ENCODE measurements around the gene NABP1.
A peak's percentile ranks its signal among the peaks of the same experiment; 100 is the strongest.

NABP1 gene

GRCh38 chr2:191680639-191681038, 2.7 kb downstream of the NABP1 start:
- Histone ChIP-seq H2BK15ac (replicated peaks; ENCODE audit: low read depth) (no peak overlapping the region), H2BK5ac (ENCODE audit: low read length) (no peak overlapping the region), H4K5ac (ENCODE audit: low read length) (no peak overlapping the region), H4K8ac (ENCODE audit: low read depth, low read length) (no peak overlapping the region), H3K4ac (ENCODE audit: low read depth, low read length) (no peak overlapping the region), H3K36me3 (ENCODE audit: control insufficient read depth, insufficient read depth, low read length) (no peaks in the 10 kb centered on the region), H3K27me3 (ENCODE audit: insufficient read depth, low read length, poor library complexity) (no peaks in the 10 kb centered on the region), H3K56ac (ENCODE audit: low read length) (no peak overlapping the region), H3K4me3 (ENCODE audit: low read length) (no peak overlapping the region), H2BK120ac (ENCODE audit: low read depth, low read length) (no peak overlapping the region), H3K18ac (ENCODE audit: low read length) (no peak overlapping the region), H3K4me1 (ENCODE audit: control insufficient read depth, low read depth, low read length) (no peaks in the 10 kb centered on the region), H3K79me2 (ENCODE audit: control insufficient read depth, insufficient read depth, low read length) (no peaks in the 10 kb centered on the region), H3K23ac (ENCODE audit: low read length) (no peak overlapping the region), H3K9ac (ENCODE audit: low read length) (no peak overlapping the region), H3K27ac (ENCODE audit: low read depth, low read length) (no peak overlapping the region), H3K4me2 (ENCODE audit: low read length) (no peak overlapping the region), H2AK5ac (ENCODE audit: low read length) (no peak overlapping the region), H3K79me1 (ENCODE audit: low read length) (no peaks in the 10 kb centered on the region)
- DNase-seq: no peak
- WGBS (ENCODE audit: extremely low coverage, insufficient coverage, low lambda C conversion rate): no CpG with 5 or more reads among the region's 1 CpG

GRCh38 chr2:191682126-191682525, 4.2 kb downstream of the NABP1 start:
- H3K4me1 ChIP-seq (ENCODE audit: control insufficient read depth, low read depth, low read length): no peaks in the 10 kb centered on the region
- H2BK5ac ChIP-seq (ENCODE audit: low read length): no peak overlapping the region
- no peak overlapping the region for H3K4me3 ChIP-seq (ENCODE audit: low read length)
- no peak overlapping the region for H3K9ac ChIP-seq (ENCODE audit: low read length)
- no peak overlapping the region for H2BK15ac ChIP-seq (replicated peaks; ENCODE audit: low read depth)
- H3K79me2 ChIP-seq (ENCODE audit: control insufficient read depth, insufficient read depth, low read length): no peaks in the 10 kb centered on the region
- no CpG with 5 or more reads among the region's 6 CpGs for WGBS (ENCODE audit: extremely low coverage, insufficient coverage, low lambda C conversion rate)
- no peak overlapping the region for H4K5ac ChIP-seq (ENCODE audit: low read length)
- H3K4me2 ChIP-seq (ENCODE audit: low read length): no peak overlapping the region
- no peak for DNase-seq
- no peak overlapping the region for H3K27ac ChIP-seq (ENCODE audit: low read depth, low read length)
- no peaks in the 10 kb centered on the region for H3K36me3 ChIP-seq (ENCODE audit: control insufficient read depth, insufficient read depth, low read length)
- no peak overlapping the region for H3K4ac ChIP-seq (ENCODE audit: low read depth, low read length)
- H3K56ac ChIP-seq (ENCODE audit: low read length): no peak overlapping the region
- H2BK120ac ChIP-seq (ENCODE audit: low read depth, low read length): no peak overlapping the region
- H2AK5ac ChIP-seq (ENCODE audit: low read length): no peak overlapping the region
- no peak overlapping the region for H3K18ac ChIP-seq (ENCODE audit: low read length)
- no peaks in the 10 kb centered on the region for H3K79me1 ChIP-seq (ENCODE audit: low read length)
- no peak overlapping the region for H3K23ac ChIP-seq (ENCODE audit: low read length)
- no peak overlapping the region for H4K8ac ChIP-seq (ENCODE audit: low read depth, low read length)
- no peaks in the 10 kb centered on the region for H3K27me3 ChIP-seq (ENCODE audit: insufficient read depth, low read length, poor library complexity)

GRCh38 chr2:191686066-191686465, 8.1 kb downstream of the NABP1 start:
- no peak overlapping the region for H4K5ac ChIP-seq (ENCODE audit: low read length)
- no peak overlapping the region for H3K4me3 ChIP-seq (ENCODE audit: low read length)
- DNase-seq: no peak
- H3K18ac ChIP-seq (ENCODE audit: low read length): no peak overlapping the region
- no peaks in the 10 kb centered on the region for H3K79me1 ChIP-seq (ENCODE audit: low read length)
- no peaks in the 10 kb centered on the region for H3K27me3 ChIP-seq (ENCODE audit: insufficient read depth, low read length, poor library complexity)
- no peak overlapping the region for H4K8ac ChIP-seq (ENCODE audit: low read depth, low read length)
- no peaks in the 10 kb centered on the region for H3K4me1 ChIP-seq (ENCODE audit: control insufficient read depth, low read depth, low read length)
- no peaks in the 10 kb centered on the region for H3K79me2 ChIP-seq (ENCODE audit: control insufficient read depth, insufficient read depth, low read length)
- WGBS (ENCODE audit: extremely low coverage, insufficient coverage, low lambda C conversion rate): no CpG with 5 or more reads among the region's 2 CpGs
- no peak overlapping the region for H3K27ac ChIP-seq (ENCODE audit: low read depth, low read length)
- H3K4me2 ChIP-seq (ENCODE audit: low read length): no peak overlapping the region
- H3K56ac ChIP-seq (ENCODE audit: low read length): no peak overlapping the region
- H2BK15ac ChIP-seq (replicated peaks; ENCODE audit: low read depth): no peak overlapping the region
- H3K9ac ChIP-seq (ENCODE audit: low read length): no peak overlapping the region
- no peak overlapping the region for H2BK120ac ChIP-seq (ENCODE audit: low read depth, low read length)
- H2BK5ac ChIP-seq (ENCODE audit: low read length): no peak overlapping the region
- H3K36me3 ChIP-seq (ENCODE audit: control insufficient read depth, insufficient read depth, low read length): no peaks in the 10 kb centered on the region
- H3K23ac ChIP-seq (ENCODE audit: low read length): no peak overlapping the region
- no peak overlapping the region for H2AK5ac ChIP-seq (ENCODE audit: low read length)
- H3K4ac ChIP-seq (ENCODE audit: low read depth, low read length): no peak overlapping the region

GRCh38 chr2:191686729-191687128, 8.8 kb downstream of the NABP1 start:
- Histone ChIP-seq H3K9ac (ENCODE audit: low read length) (no peak overlapping the region), H3K18ac (ENCODE audit: low read length) (no peak overlapping the region), H3K56ac (ENCODE audit: low read length) (no peak overlapping the region), H3K4ac (ENCODE audit: low read depth, low read length) (no peak overlapping the region), H2BK15ac (replicated peaks; ENCODE audit: low read depth) (no peak overlapping the region), H2BK120ac (ENCODE audit: low read depth, low read length) (no peak overlapping the region), H3K27ac (ENCODE audit: low read depth, low read length) (no peak overlapping the region), H4K8ac (ENCODE audit: low read depth, low read length) (no peak overlapping the region), H3K36me3 (ENCODE audit: control insufficient read depth, insufficient read depth, low read length) (no peaks in the 10 kb centered on the region), H3K4me1 (ENCODE audit: control insufficient read depth, low read depth, low read length) (no peaks in the 10 kb centered on the region), H3K27me3 (ENCODE audit: insufficient read depth, low read length, poor library complexity) (no peaks in the 10 kb centered on the region), H2AK5ac (ENCODE audit: low read length) (no peak overlapping the region), H3K4me2 (ENCODE audit: low read length) (no peak overlapping the region), H3K79me1 (ENCODE audit: low read length) (no peaks in the 10 kb centered on the region), H4K5ac (ENCODE audit: low read length) (no peak overlapping the region), H2BK5ac (ENCODE audit: low read length) (no peak overlapping the region), H3K4me3 (ENCODE audit: low read length) (no peak overlapping the region), H3K79me2 (ENCODE audit: control insufficient read depth, insufficient read depth, low read length) (no peaks in the 10 kb centered on the region), H3K23ac (ENCODE audit: low read length) (no peak overlapping the region)
- WGBS (ENCODE audit: extremely low coverage, insufficient coverage, low lambda C conversion rate): no CpG with 5 or more reads among the region's 1 CpG
- DNase-seq: no peak

GRCh38 chr2:191687867-191688266, 9.9 kb downstream of the NABP1 start:
- Histone ChIP-seq H2BK5ac (ENCODE audit: low read length) (no peak overlapping the region), H3K36me3 (ENCODE audit: control insufficient read depth, insufficient read depth, low read length) (no peaks in the 10 kb centered on the region), H3K4me3 (ENCODE audit: low read length) (no peak overlapping the region), H3K9ac (ENCODE audit: low read length) (no peak overlapping the region), H3K4me2 (ENCODE audit: low read length) (no peak overlapping the region), H4K8ac (ENCODE audit: low read depth, low read length) (no peak overlapping the region), H3K18ac (ENCODE audit: low read length) (no peak overlapping the region), H3K27ac (ENCODE audit: low read depth, low read length) (no peak overlapping the region), H2BK120ac (ENCODE audit: low read depth, low read length) (no peak overlapping the region), H3K4me1 (ENCODE audit: control insufficient read depth, low read depth, low read length) (no peaks in the 10 kb centered on the region), H2BK15ac (replicated peaks; ENCODE audit: low read depth) (no peak overlapping the region), H3K4ac (ENCODE audit: low read depth, low read length) (no peak overlapping the region), H4K5ac (ENCODE audit: low read length) (no peak overlapping the region), H3K27me3 (ENCODE audit: insufficient read depth, low read length, poor library complexity) (no peaks in the 10 kb centered on the region), H3K23ac (ENCODE audit: low read length) (no peak overlapping the region), H3K56ac (ENCODE audit: low read length) (no peak overlapping the region), H2AK5ac (ENCODE audit: low read length) (no peak overlapping the region), H3K79me1 (ENCODE audit: low read length) (no peaks in the 10 kb centered on the region), H3K79me2 (ENCODE audit: control insufficient read depth, insufficient read depth, low read length) (no peaks in the 10 kb centered on the region)
- no CpG with 5 or more reads among the region's 6 CpGs for WGBS (ENCODE audit: extremely low coverage, insufficient coverage, low lambda C conversion rate)
- DNase-seq: no peak

- Histone ChIP-seq H2BK120ac (ENCODE audit: low read depth, low read length) (no peak overlapping the region), H3K56ac (ENCODE audit: low read length) (no peak overlapping the region), H3K4ac (ENCODE audit: low read depth, low read length) (no peak overlapping the region), H3K4me1 (ENCODE audit: control insufficient read depth, low read depth, low read length) (no peaks in the 10 kb centered on the region), H3K36me3 (ENCODE audit: control insufficient read depth, insufficient read depth, low read length) (no peaks in the 10 kb centered on the region), H3K27ac (ENCODE audit: low read depth, low read length) (no peak overlapping the region), H4K5ac (ENCODE audit: low read length) (no peak overlapping the region), H2AK5ac (ENCODE audit: low read length) (no peak overlapping the region), H3K18ac (ENCODE audit: low read length) (no peak overlapping the region), H2BK15ac (replicated peaks; ENCODE audit: low read depth) (no peak overlapping the region), H3K4me2 (ENCODE audit: low read length) (no peak overlapping the region), H3K79me2 (ENCODE audit: control insufficient read depth, insufficient read depth, low read length) (no peaks in the 10 kb centered on the region), H3K4me3 (ENCODE audit: low read length) (no peak overlapping the region), H3K9ac (ENCODE audit: low read length) (no peak overlapping the region), H3K79me1 (ENCODE audit: low read length) (no peaks in the 10 kb centered on the region), H4K8ac (ENCODE audit: low read depth, low read length) (no peak overlapping the region), H3K27me3 (ENCODE audit: insufficient read depth, low read length, poor library complexity) (no peaks in the 10 kb centered on the region), H3K23ac (ENCODE audit: low read length) (no peak overlapping the region), H2BK5ac (ENCODE audit: low read length) (no peak overlapping the region)
- peak; percentile 84 for DNase-seq
- no CpG with 5 or more reads among the region's 2 CpGs for WGBS (ENCODE audit: extremely low coverage, insufficient coverage, low lambda C conversion rate)
Observed at GRCh38 chr2:191688934-191689695, 11.2 kb downstream of the NABP1 start.
